NCI-H187 (cell line): Measurements from ENCODE around the gene ELAVL3.
"Not testable (repeated sequence)": the region's sequence is repeated elsewhere in the genome, so short reads cannot be mapped to it uniquely, and the experiment has no call there.

Experiments
- DNase-seq, 2 experiments: peaks; one replicate each; lab custom pipeline; 2025; lab: John Stamatoyannopoulos, UW

Gene ELAVL3

DNA sequence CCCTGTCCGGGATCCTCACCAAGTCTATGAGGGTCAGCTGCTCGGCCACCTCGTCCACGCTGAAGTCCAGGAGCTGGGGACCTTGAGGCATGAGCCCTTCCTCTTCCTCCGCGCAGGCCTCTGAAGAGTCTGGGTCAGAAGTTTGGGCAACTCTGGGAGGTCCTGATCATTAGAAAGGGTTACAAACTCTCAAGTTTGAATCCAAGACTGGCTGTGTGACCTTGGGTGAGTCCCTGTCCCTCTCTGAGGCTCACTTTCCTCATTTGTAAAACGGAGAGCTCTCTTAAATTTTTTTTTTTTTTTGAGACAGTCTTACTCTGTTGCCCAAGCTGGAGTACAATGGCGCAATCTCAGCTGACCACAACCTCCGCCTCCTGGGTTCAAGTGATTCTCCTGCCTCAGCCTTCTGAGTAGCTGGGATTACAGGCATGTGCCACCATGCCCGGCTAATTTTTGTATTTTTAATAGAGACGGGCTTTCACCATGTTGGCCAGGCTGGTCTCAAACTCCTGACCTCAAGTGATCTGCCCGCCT is 74.1 kb downstream of the ELAVL3 start:
- not testable (repeated sequence) for DNase-seq

DNA sequence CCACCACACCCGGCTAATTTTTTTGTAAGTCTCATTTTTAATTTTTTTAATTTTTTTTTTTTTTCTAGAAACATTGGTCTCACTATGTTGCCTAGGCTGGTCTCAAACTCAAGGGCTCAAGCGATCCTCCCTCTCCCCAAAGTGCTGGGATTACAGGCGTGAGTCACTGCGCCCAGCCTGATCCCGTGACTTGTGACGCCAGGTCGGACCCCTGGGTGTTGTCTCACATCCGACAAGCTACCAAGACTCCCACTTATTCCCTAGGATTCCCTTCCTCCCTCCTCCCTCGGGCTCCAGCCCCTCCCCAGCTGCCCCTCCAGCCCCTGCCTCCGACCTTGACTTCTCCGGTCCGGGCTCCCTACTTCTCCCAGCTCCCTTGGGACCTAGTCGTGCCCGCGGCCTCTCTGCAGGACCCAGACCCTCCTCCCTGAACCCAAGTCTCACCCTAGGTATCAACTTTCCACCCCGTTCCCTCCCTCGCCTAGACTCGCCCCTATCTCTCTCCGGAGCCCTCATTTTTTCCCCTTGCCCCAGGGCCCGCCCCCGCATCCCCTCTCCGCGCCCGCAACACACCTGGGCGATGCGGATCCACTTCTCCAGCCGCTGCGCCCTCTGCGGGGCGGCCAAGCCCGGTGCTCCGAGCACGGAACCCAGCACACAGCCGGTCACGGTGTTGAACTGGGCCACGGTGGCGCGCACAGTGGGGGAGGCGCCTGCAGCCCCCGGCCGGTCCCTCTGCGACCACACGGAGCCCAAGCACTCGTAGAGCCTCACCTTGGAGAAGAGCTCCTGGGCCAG is 74.8 kb downstream of the ELAVL3 start:
- no peak for DNase-seq

DNA sequence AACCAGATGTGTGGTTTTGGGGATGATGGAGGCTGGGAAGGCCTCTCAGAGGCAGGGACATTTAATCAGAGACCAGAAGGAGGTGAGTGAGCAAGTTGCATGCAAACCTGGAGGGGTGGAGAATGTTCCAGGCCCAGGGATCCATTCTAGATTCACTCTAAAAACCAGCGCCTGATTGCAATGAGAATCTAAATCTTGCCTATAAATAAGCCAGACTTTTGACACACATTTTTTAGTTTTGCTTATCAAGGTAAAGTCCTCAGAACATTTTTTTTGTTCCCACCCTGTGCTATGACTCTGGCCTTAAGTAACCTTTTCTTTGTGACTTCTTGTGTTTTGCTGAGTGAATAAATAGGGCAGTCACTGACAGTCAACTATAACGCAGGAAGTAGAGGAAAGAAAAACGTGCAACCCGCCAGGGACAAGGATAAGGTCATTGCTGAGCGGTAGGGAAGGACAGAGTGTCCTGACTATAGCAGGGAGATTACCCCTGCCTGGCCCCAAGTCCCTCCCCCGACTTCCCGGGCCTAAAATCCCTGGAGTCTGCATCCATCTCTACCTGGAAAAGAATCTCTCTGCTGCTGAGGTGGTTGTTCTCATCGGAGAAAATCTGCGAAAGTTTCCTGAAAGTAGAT is 76.1 kb downstream of the ELAVL3 start:
- no peak for DNase-seq

DNA sequence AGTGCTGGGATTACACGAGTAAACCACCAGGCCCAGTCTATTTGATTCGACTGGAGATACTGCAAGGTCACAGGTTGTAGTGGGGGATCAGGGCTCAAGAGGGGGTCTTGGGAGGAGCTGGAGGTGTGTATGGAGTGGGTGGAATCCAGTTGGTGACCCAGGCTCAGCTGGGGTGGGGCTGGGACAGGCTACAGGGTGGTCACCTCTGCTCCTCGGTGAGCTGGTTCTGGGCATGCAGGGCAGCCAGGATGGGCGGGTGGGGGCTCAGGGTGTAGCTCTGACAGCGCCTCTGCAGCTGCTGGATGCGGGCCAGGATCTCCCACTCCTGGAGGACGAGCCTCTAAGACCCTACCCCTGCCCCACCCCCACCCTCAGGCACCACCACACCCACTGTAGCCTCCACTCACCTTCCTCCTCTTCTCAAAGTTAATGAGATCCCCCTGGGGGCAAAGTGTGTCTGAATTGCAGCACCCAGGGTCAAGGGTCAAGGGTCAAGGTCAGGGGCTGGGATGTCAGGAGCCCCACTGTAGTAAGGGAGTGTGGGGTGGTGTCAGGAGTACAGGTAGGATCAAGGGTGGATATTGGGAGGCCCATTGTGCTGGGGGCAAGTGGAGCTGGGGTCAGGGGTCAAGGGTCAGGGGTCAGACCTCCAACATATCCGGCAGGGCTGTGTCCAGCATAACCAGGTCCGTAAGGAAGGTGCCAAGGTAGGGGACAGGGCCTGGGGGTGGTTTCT is 78.9 kb downstream of the ELAVL3 start:
- no peak for DNase-seq
